Mesothelial cell of epicardium (in vitro differentiated cells): ENCODE results near the gene TUBB1. TPM values are rescaled to one million over a fixed set of nuclear protein-coding genes. Genes with fewer than 3 reads are reported as not detected.

Source experiments
- DNase-seq, 2 experiments: peaks; one replicate each; pipeline ENCODE4 v3.0.0; 2021; ENCODE audit warnings: low spot score in 2 of 2; ENCODE audit not compliant: unreplicated experiment in 2 of 2
- H3K27ac Mint-ChIP-seq: 2 replicates; pipeline ENCODE4 v1.8.0; 2021; ENCODE audit warnings: mixed read lengths
- H3K27me3 Mint-ChIP-seq: 2 replicates; pipeline ENCODE4 v1.8.0; 2021; ENCODE audit warnings: low read depth, mixed read lengths
- H3K36me3 Mint-ChIP-seq: 2 replicates; pipeline ENCODE4 v1.8.0; 2021; ENCODE audit warnings: mixed read lengths
- H3K4me1 Mint-ChIP-seq: 2 replicates; pipeline ENCODE4 v1.8.0; 2021; ENCODE audit warnings: mixed read lengths
- H3K4me3 Mint-ChIP-seq: 2 replicates; pipeline ENCODE4 v1.8.0; 2021; ENCODE audit warnings: mild to moderate bottlenecking, moderate library complexity, mixed read lengths
- H3K9me3 Mint-ChIP-seq: 2 replicates; pipeline ENCODE4 v1.8.0; 2021; ENCODE audit warnings: mixed read lengths
- total RNA-seq: library from RNA; stranded (reverse); gene quantifications from 3 replicates; pipeline ENCODE4 v1.2.1, GENCODE V29; 2021
- TF ChIP-seq, protein P1 (sequence below): fragments of 200-600 bp; sonication (generic); IDR thresholded peaks from one replicate; pipeline ENCODE4 v1.5.0; 2021; ENCODE audit warnings: antibody characterized with exemption; ENCODE audit not compliant: unreplicated experiment

TUBB1 gene
- total RNA-seq, 1 donor from 2014 or later: not detected

DNA sequence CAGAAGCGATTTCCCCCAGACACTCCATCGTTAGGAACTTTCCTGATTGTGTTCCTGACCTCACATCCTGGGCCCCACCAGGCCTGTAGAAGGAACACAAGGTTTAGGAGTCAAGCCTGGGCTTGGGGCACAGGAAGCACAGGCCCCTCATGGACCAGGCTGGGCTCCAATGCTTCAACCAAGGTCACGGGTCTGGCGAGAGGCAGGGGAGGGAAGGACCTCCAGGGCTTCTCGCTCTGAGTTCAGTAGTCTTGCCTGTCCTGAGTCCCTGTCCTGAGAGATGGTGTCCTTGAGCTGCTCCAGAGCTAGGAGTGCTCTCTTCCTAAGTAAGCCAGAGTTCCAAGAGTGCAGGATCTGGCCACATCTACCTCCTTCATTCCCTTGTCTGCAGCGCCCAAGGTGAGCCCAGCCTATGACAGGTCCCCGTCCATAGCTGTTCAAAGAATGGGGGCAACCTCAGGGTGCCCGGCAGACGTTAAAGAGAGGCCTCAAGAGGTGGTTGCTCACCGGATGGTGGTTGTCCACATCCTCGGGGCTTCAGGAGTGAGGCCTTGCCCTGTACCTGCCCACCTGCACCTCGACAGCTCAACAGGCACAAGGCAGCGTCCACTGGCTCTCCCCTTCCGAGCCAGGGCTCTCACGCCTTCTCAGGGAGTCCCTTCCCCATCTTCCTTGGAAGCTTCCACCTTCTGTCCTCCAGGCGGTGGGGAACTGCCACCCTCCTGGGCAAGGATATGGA lies 1.6 kb upstream of the TUBB1 start:
- peak in 1 of 2 experiments; percentile 36 for DNase-seq
- TF ChIP-seq, protein P1, sequence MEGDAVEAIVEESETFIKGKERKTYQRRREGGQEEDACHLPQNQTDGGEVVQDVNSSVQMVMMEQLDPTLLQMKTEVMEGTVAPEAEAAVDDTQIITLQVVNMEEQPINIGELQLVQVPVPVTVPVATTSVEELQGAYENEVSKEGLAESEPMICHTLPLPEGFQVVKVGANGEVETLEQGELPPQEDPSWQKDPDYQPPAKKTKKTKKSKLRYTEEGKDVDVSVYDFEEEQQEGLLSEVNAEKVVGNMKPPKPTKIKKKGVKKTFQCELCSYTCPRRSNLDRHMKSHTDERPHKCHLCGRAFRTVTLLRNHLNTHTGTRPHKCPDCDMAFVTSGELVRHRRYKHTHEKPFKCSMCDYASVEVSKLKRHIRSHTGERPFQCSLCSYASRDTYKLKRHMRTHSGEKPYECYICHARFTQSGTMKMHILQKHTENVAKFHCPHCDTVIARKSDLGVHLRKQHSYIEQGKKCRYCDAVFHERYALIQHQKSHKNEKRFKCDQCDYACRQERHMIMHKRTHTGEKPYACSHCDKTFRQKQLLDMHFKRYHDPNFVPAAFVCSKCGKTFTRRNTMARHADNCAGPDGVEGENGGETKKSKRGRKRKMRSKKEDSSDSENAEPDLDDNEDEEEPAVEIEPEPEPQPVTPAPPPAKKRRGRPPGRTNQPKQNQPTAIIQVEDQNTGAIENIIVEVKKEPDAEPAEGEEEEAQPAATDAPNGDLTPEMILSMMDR: no peak
- Mint-ChIP-seq H3K27me3 (no peaks in the 10 kb centered on the region), H3K9me3 (no peaks in the 10 kb centered on the region), H3K4me3 (no peak overlapping the region), H3K36me3 (peaks cover 5% of the 10 kb centered on the region), H3K4me1 (peaks cover 27% of the 10 kb centered on the region), H3K27ac (no peak overlapping the region)

DNA sequence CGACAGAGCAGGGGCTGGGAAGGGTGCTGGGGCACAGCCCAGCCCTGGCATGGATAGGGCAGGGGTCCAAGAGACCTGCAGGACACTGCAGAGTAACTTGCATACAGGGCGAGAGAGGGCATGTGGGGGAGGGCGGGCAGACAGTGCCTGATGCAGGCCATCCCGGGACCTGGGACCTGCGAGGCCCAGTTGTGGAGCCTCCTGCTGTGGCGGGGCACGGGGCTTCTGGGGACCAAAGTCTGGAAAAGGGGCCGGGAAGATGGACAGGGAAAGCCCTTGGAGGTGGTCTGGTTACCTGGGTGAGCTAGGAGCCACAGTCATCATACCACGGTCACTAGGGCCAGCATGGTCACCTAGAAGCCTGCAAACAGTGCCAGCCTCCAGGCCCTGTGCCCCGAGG lies 412 bp upstream of the TUBB1 start:
- H3K9me3 Mint-ChIP-seq: no peaks in the 10 kb centered on the region
- H3K27me3 Mint-ChIP-seq: no peaks in the 10 kb centered on the region
- H3K4me1 Mint-ChIP-seq: peaks cover 27% of the 10 kb centered on the region
- TF ChIP-seq, protein P1: no peak
- H3K4me3 Mint-ChIP-seq: no peak overlapping the region
- H3K27ac Mint-ChIP-seq: no peak overlapping the region
- H3K36me3 Mint-ChIP-seq: peaks cover 7% of the 10 kb centered on the region
- peak in 1 of 2 experiments; percentile 25 for DNase-seq

DNA sequence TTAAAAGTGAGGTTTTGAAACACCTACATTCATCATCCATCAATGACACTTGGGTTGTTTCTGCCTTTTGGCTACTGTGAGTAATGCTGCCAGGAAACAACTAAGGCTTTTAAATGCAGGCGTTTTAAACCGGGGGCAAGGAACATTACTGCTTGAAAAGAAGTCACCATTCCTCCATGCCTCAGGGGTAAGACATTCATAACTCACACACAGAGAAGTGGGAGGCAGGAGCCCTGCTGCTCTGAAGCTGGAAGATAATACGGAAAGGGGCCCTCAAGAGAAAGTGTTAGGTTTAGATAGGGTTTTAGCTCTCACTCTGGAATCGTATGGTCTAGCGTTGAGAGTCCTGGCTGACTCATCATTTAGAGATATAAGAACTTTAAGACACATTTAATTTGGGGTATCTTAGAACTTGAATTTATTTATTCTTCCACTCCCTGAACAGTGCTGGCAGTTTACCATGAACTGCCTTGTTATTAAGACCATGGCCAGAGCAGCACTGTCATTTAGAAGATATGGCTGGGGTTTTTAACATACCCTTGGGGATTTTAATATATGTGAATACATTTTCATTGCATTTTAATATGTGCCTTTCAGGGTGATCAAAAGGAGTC lies 1.8 kb downstream of the TUBB1 start:
- H3K9me3 Mint-ChIP-seq: no peaks in the 10 kb centered on the region
- no peaks in the 10 kb centered on the region for H3K27me3 Mint-ChIP-seq
- TF ChIP-seq, protein P1: no peak
- H3K4me3 Mint-ChIP-seq: no peak overlapping the region
- DNase-seq: no peak
- peak overlapping the region; percentile 70 for H3K27ac Mint-ChIP-seq
- H3K36me3 Mint-ChIP-seq: peaks cover 22% of the 10 kb centered on the region
- peaks cover 21% of the 10 kb centered on the region for H3K4me1 Mint-ChIP-seq

DNA sequence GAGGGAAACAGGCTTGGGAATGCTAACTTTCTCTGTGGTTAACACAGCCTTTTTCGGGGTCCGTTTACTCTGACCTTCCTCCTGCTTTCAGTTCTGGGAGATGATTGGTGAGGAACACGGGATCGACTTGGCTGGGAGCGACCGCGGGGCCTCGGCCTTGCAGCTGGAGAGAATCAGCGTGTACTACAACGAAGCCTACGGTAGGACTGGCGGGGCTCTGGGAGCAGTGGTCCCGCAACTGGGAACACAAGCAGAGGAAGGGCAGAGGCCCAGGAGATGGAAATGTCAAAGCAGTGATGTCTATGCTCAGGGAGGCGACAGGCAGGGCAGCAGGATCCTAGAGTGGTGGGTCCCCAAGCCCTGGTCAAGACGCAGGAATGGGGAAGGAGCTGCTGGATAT lies 3.5 kb downstream of the TUBB1 start:
- TF ChIP-seq, protein P1: no peak
- H3K4me1 Mint-ChIP-seq: peaks cover 10% of the 10 kb centered on the region
- H3K4me3 Mint-ChIP-seq: no peak overlapping the region
- no peaks in the 10 kb centered on the region for H3K9me3 Mint-ChIP-seq
- DNase-seq: no peak
- H3K36me3 Mint-ChIP-seq: peaks cover 27% of the 10 kb centered on the region
- H3K27ac Mint-ChIP-seq: no peak overlapping the region
- no peaks in the 10 kb centered on the region for H3K27me3 Mint-ChIP-seq

DNA sequence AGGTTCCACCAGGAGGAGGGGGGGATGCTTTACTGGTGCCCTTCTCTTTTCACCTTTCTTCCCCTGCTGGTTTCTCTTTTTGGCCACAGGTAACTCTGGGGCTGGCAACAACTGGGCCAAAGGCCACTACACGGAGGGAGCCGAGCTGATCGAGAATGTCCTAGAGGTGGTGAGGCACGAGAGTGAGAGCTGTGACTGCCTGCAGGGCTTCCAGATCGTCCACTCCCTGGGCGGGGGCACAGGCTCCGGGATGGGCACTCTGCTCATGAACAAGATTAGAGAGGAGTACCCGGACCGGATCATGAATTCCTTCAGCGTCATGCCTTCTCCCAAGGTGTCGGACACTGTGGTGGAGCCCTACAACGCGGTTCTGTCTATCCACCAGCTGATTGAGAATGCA lies 4.4 kb downstream of the TUBB1 start:
- H3K27ac Mint-ChIP-seq: no peak overlapping the region
- H3K4me1 Mint-ChIP-seq: peaks cover 13% of the 10 kb centered on the region
- H3K27me3 Mint-ChIP-seq: no peaks in the 10 kb centered on the region
- TF ChIP-seq, protein P1: no peak
- no peaks in the 10 kb centered on the region for H3K9me3 Mint-ChIP-seq
- DNase-seq: no peak
- peaks cover 29% of the 10 kb centered on the region for H3K36me3 Mint-ChIP-seq
- no peak overlapping the region for H3K4me3 Mint-ChIP-seq
